Body of pancreas (tissue), 4 donors: ENCODE data around the gene ZSWIM6. TPM values are rescaled to one million over a fixed set of nuclear protein-coding genes. Genes with fewer than 3 reads are reported as not detected.

ENCODE experiments used
- ATAC-seq: fragments of 150-250 bp; one replicate; pipeline ENCODE4 v1.9.1; 2016
- DNase-seq, 4 donors: peaks; one replicate each; pipeline ENCODE4 v3.0.0-alpha.2; 2019
- H3K27ac ChIP-seq, 4 donors: fragments of 200-600 bp; sonication (generic); 1 replicate in 3 of 4; 2 replicates in 1 of 4; pipeline versions ENCODE4 v1.5.1 to v1.6.1; 2016 to 2019; ENCODE audit warnings: mild to moderate bottlenecking in 1 of 4, mixed read lengths in 1 of 4, moderate library complexity in 1 of 4
- H3K27me3 ChIP-seq, 2 donors: fragments of 200-600 bp; sonication (generic); one replicate each; pipeline ENCODE4 v1.6.0; 2016; ENCODE audit warnings: mild to moderate bottlenecking in 1 of 2
- H3K36me3 ChIP-seq, 2 donors: fragments of 200-600 bp; sonication (generic); replicated peaks in 1 of 2; 2 replicates each; pipeline ENCODE4 v1.5.1; 2016; ENCODE audit warnings: low read depth in 2 of 2; ENCODE audit not compliant: insufficient read depth in 1 of 2
- H3K4me1 ChIP-seq: fragments of 200-600 bp; sonication (generic); one replicate; pipeline ENCODE4 v1.6.0; 2016
- H3K4me3 ChIP-seq, 2 donors: fragments of 200-600 bp; sonication (generic); 1 replicate in 1 of 2; 2 replicates in 1 of 2; pipeline ENCODE4 v1.5.1; 2016 to 2019
- H3K9me3 ChIP-seq, 3 donors: fragments of 200-600 bp; sonication (generic); 1 replicate in 2 of 3; 2 replicates in 1 of 3; pipeline ENCODE4 v1.5.1; 2016
- POLR2A ChIP-seq, 3 donors: fragments of 450-650 bp; IDR thresholded peaks; one replicate each; pipeline ENCODE4 v1.6.1; 2016; ENCODE audit warnings: antibody characterized with exemption in 3 of 3, mild to moderate bottlenecking in 2 of 3
- WGBS, 2 donors: methylation state at CpG; one replicate each; pipeline ENCODE4 v1.1.5; 2017; 5-methylcytosine and 5-hydroxymethylcytosine counted together
- intact Hi-C: fragments of 100-400 bp; cut with DNase I; formaldehyde crosslinking; loops from one replicate; pipeline ENCODE4 v1.15.1; 2023
- total RNA-seq, 2 donors: library from RNA; depleted of rRNA; stranded (reverse); fragments of >200 nt; gene quantifications; one replicate each; pipeline ENCODE4 v1.1.0, GENCODE V29; 2016
- TF ChIP-seq, protein P1 (sequence below), 7 experiments: fragments of 450-650 bp in 4 of 7; fragments of 200-600 bp in 3 of 7; sonication (generic) in 3 of 7; IDR thresholded peaks; one replicate each; pipeline ENCODE4 v1.5.1; 2016 to 2019; ENCODE audit warnings: antibody characterized with exemption in 7 of 7

The ZSWIM6 gene
- total RNA-seq, 2 donors from 2014 or later = 5.9 to 8.8 TPM

GRCh38 chr5:61549530-61549929 is 217.5 kb downstream of the ZSWIM6 start:
- 82 to 83% methylated on average over 3 of the region's 3 CpGs for WGBS, 2 donors
- no peak for ATAC-seq

GRCh38 chr5:61551637-61552313 is 219.7 kb downstream of the ZSWIM6 start:
- ATAC-seq (no peak), DNase-seq (no peak)
- TF ChIP-seq, protein P1, sequence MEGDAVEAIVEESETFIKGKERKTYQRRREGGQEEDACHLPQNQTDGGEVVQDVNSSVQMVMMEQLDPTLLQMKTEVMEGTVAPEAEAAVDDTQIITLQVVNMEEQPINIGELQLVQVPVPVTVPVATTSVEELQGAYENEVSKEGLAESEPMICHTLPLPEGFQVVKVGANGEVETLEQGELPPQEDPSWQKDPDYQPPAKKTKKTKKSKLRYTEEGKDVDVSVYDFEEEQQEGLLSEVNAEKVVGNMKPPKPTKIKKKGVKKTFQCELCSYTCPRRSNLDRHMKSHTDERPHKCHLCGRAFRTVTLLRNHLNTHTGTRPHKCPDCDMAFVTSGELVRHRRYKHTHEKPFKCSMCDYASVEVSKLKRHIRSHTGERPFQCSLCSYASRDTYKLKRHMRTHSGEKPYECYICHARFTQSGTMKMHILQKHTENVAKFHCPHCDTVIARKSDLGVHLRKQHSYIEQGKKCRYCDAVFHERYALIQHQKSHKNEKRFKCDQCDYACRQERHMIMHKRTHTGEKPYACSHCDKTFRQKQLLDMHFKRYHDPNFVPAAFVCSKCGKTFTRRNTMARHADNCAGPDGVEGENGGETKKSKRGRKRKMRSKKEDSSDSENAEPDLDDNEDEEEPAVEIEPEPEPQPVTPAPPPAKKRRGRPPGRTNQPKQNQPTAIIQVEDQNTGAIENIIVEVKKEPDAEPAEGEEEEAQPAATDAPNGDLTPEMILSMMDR (IDR thresholded peaks at IDR 0.05) = no peak
- TF ChIP-seq POLR2A (IDR thresholded peaks at IDR 0.05) = no peak
- Histone ChIP-seq H3K4me1 (no peaks in the 10 kb centered on the region), H3K27me3 (no peaks in the 10 kb centered on the region), H3K9me3 (no peaks in the 10 kb centered on the region), H3K27ac (no peak overlapping the region), H3K4me3 (no peak overlapping the region), H3K36me3 (no peaks in the 10 kb centered on the region)
- WGBS, 2 donors = 60% methylated on average over 5 of the region's 5 CpGs
- intact Hi-C loops = no loop called here

More at GRCh38 chr5:61549530-61549929, 217.5 kb downstream of the ZSWIM6 start:
- no peak for DNase-seq
- intact Hi-C loops = no loop called here
- H3K36me3 ChIP-seq = no peaks in the 10 kb centered on the region
- H3K4me1 ChIP-seq = no peaks in the 10 kb centered on the region
- H3K4me3 ChIP-seq = no peak overlapping the region
- TF ChIP-seq POLR2A (IDR thresholded peaks at IDR 0.05) = no peak
- TF ChIP-seq, protein P1 (IDR thresholded peaks at IDR 0.05) = no peak
- no peaks in the 10 kb centered on the region for H3K27me3 ChIP-seq
- no peak overlapping the region for H3K27ac ChIP-seq
- no peaks in the 10 kb centered on the region for H3K9me3 ChIP-seq

DNA sequence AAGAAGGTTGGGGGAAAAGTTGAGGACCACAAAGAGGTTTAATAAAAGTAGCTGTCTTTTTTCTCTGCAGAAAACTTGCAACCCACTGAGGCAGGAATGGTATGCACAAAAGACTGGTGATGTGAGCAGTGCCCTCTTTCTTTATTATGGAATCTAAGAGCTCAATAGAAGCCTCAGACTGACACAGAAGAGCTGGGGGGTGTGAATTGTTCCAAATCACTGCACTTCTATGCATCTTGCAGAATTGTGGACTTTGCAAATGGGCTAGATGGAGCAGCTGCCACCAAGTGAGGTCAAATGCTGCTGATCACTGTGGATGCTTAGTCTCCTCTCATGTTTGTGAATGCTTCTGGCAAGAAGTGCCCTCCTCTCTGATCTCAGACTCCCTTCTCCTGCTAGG is 227.1 kb downstream of the ZSWIM6 start:
- Histone ChIP-seq H3K27me3 (no peaks in the 10 kb centered on the region), H3K4me3 (no peak overlapping the region), H3K27ac (no peak overlapping the region), H3K4me1 (no peaks in the 10 kb centered on the region), H3K36me3 (no peaks in the 10 kb centered on the region), H3K9me3 (no peaks in the 10 kb centered on the region)
- ATAC-seq (no peak), DNase-seq (no peak)
- TF ChIP-seq POLR2A (IDR thresholded peaks at IDR 0.05) = no peak
- TF ChIP-seq, protein P1 (IDR thresholded peaks at IDR 0.05) = no peak
- intact Hi-C loops = no loop called here

- no peaks in the 10 kb centered on the region for H3K36me3 ChIP-seq
- TF ChIP-seq, protein P1 (IDR thresholded peaks at IDR 0.05) = no peak
- no peak for TF ChIP-seq POLR2A (IDR thresholded peaks at IDR 0.05)
- 92 to 100% methylated on average over 1 of the region's 1 CpG for WGBS, 2 donors
- no peaks in the 10 kb centered on the region for H3K4me1 ChIP-seq
- intact Hi-C loops = no loop called here
- no peaks in the 10 kb centered on the region for H3K9me3 ChIP-seq
- DNase-seq (no peak), ATAC-seq (no peak)
- no peaks in the 10 kb centered on the region for H3K27me3 ChIP-seq
- H3K27ac ChIP-seq = no peak overlapping the region
- no peak overlapping the region for H3K4me3 ChIP-seq
Measured at GRCh38 chr5:61559722-61560121, 227.7 kb downstream of the ZSWIM6 start.

GRCh38 chr5:61563401-61563800 is 231.3 kb downstream of the ZSWIM6 start:
- Histone ChIP-seq H3K27me3 (no peaks in the 10 kb centered on the region), H3K27ac (no peak overlapping the region), H3K36me3 (no peaks in the 10 kb centered on the region), H3K9me3 (no peaks in the 10 kb centered on the region), H3K4me1 (no peaks in the 10 kb centered on the region), H3K4me3 (no peak overlapping the region)
- DNase-seq = peak in 3 of 4 donors; percentile 13 to 57 (median 39)
- ATAC-seq = peak; percentile 50
- intact Hi-C loops = no loop called here
- TF ChIP-seq, protein P1 (IDR thresholded peaks at IDR 0.05) = no peak
- TF ChIP-seq POLR2A (IDR thresholded peaks at IDR 0.05) = no peak
- 79 to 89% methylated on average over 3 of the region's 3 CpGs for WGBS, 2 donors
